GM12878 (cell line): ENCODE data around the gene AGXT. TPM values are rescaled to one million over a fixed set of nuclear protein-coding genes. Genes with fewer than 3 reads are reported as not detected.

ENCODE experiments used
- ATAC-seq: fragments of 200-7000 bp; cut with Tn5 transposase; 3 replicates; pipeline ENCODE4 v1.9.1; 2020; ENCODE audit warnings: mild to moderate bottlenecking, moderate library complexity
- BruUV-seq: library from RNA; stranded (reverse); fragments of 400-500 nt; replicated peaks from 2 replicates; lab custom pipeline; 2021; lab: Mats Ljungman, UMichigan
- CTCF ChIA-PET: fragments of 300-600 bp; sonication (Branson Sonifier 250); formaldehyde crosslinking; extraction: SDS; loops from one replicate; lab custom pipeline; 2021; ENCODE audit warnings: inconsistent platforms; lab: Yijun Ruan, JAX
- POLR2A ChIA-PET: fragments of 350-600 bp; formaldehyde crosslinking; extraction: SDS; loops from one replicate; lab custom pipeline; 2021; ENCODE audit warnings: inconsistent platforms; lab: Charles Lee
- RAD21 ChIA-PET: fragments of 300-600 bp; sonication (Branson Sonifier 250); formaldehyde crosslinking; loops from one replicate; lab custom pipeline; 2023; ENCODE audit warnings: antibody characterized with exemption; ENCODE audit not compliant: unreplicated experiment; lab: Charles Lee
- SMC1A ChIA-PET: fragments of 300-600 bp; sonication (Branson Sonifier 250); formaldehyde crosslinking; loops from one replicate; lab custom pipeline; 2023; ENCODE audit not compliant: unreplicated experiment, uncharacterized antibody; lab: Charles Lee
- DNase-seq: peaks from one replicate; pipeline ENCODE4 v3.0.0-alpha.2; 2011; ENCODE audit warnings: low read depth, low spot score
- FAIRE-seq: peaks from 3 replicates; lab custom pipeline; 2011; peaks lifted over from hg19 to GRCh38; lab: Jason Lieb, UNC
- H2AFZ ChIP-seq: 2 replicates; pipeline ENCODE4 v1.6.0; 2011; ENCODE audit warnings: low read depth, low read length, control low read depth; ENCODE audit not compliant: control insufficient read depth
- H3K27ac ChIP-seq: 2 replicates; pipeline ENCODE4 v1.5.1; 2011; ENCODE audit warnings: control low read depth; ENCODE audit not compliant: control insufficient read depth, insufficient read depth
- H3K27me3 ChIP-seq, 2 experiments: replicated peaks in 1 of 2; 2 replicates each; pipeline versions ENCODE4 v1.6.0 to v1.6.1; 2011; ENCODE audit warnings: low read length in 1 of 2; ENCODE audit not compliant: control insufficient read depth in 2 of 2, insufficient read depth in 2 of 2
- H3K36me3 ChIP-seq, 2 experiments: 2 replicates each; pipeline ENCODE4 v1.5.1; 2011; ENCODE audit warnings: low read length in 1 of 2; ENCODE audit not compliant: control insufficient read depth in 2 of 2, insufficient read depth in 2 of 2
- H3K4me1 ChIP-seq: 2 replicates; pipeline ENCODE4 v1.6.1; 2011; ENCODE audit warnings: mild to moderate bottlenecking, low read length, moderate library complexity, mixed read lengths; ENCODE audit not compliant: control insufficient read depth, insufficient read depth
- H3K4me2 ChIP-seq: 2 replicates; pipeline ENCODE4 v1.6.0; 2011; ENCODE audit warnings: control low read depth; ENCODE audit not compliant: control insufficient read depth, insufficient read depth
- H3K4me3 ChIP-seq: fragments of 200-600 bp; sonication (generic); 2 replicates; pipeline ENCODE4 v1.5.1; 2016
- H3K79me2 ChIP-seq: 2 replicates; pipeline ENCODE4 v1.6.0; 2011; ENCODE audit warnings: low read length; ENCODE audit not compliant: control insufficient read depth, insufficient read depth
- H3K9ac ChIP-seq: 2 replicates; pipeline ENCODE4 v1.8.0; 2011; ENCODE audit warnings: low read length, control low read depth, mixed read lengths; ENCODE audit not compliant: control insufficient read depth, insufficient read depth
- H3K9me3 ChIP-seq: replicated peaks from 3 replicates; pipeline ENCODE4 v1.5.1; 2011; ENCODE audit warnings: mild to moderate bottlenecking, low read length; ENCODE audit not compliant: control insufficient read depth, insufficient read depth
- H4K20me1 ChIP-seq: 2 replicates; pipeline ENCODE4 v1.6.0; 2011; ENCODE audit not compliant: control insufficient read depth, insufficient read depth
- NFIC ChIP-seq: IDR thresholded peaks from 2 replicates; pipeline ENCODE4 v1.6.1; 2012; ENCODE audit warnings: low read depth, mild to moderate bottlenecking, inconsistent platforms, low read length, moderate library complexity
- PAX8 ChIP-seq: fragments of 450-650 bp; IDR thresholded peaks from 2 replicates; pipeline ENCODE4 v1.6.1; 2017; ENCODE audit warnings: mild to moderate bottlenecking, moderate library complexity
- POLR2AphosphoS2 ChIP-seq: IDR thresholded peaks from 2 replicates; pipeline ENCODE4 v1.6.1; 2011; ENCODE audit warnings: low read depth, mild to moderate bottlenecking, low read length, improper control_type of control experiment, moderate library complexity
- SREBF1 ChIP-seq: IDR thresholded peaks from 2 replicates; pipeline ENCODE4 v1.6.1; 2012; ENCODE audit warnings: mild to moderate bottlenecking, low read length
- ZNF384 ChIP-seq: IDR thresholded peaks from 2 replicates; pipeline ENCODE4 v1.6.1; 2012; ENCODE audit warnings: low read depth, mild to moderate bottlenecking, low read length, improper control_type of control experiment, borderline replicate concordance
- WGBS: methylation state at CpG from one replicate; pipeline ENCODE4 v1.1.6; 2016; ENCODE audit warnings: low lambda C conversion rate; ENCODE audit not compliant: insufficient replicate concordance, insufficient coverage; ENCODE audit errors: missing lambda C conversion rate; 5-methylcytosine and 5-hydroxymethylcytosine counted together
- in situ Hi-C: fragments of 300-500 bp; cut with MboI; formaldehyde crosslinking; loops from 9 replicates; pipeline ENCODE4 v1.14.3; 2018; ENCODE audit warnings: mixed read lengths
- intact Hi-C: fragments of 100-400 bp; cut with micrococcal nuclease; formaldehyde crosslinking; loops from one replicate; pipeline ENCODE4 v1.14.2; 2022; ENCODE audit not compliant: unreplicated experiment
- polyA plus RNA-seq, 11 experiments: library from polyadenylated mRNA; depleted of rRNA in 4 of 11; unstranded in 6 of 11; stranded (reverse) in 5 of 11; fragments of >200 nt; fragmentation: Nextera tagmentation in 4 of 11; fragmentation: Illumina TruSeq in 1 of 11; extraction: Ambion mirVana in 4 of 11; extraction: Trizol in 1 of 11; gene quantifications; 1 replicate in 1 of 11; 2 replicates in 10 of 11; pipeline versions ENCODE4 v1.2.1 to v1.2.3, GENCODE V29; 2011 to 2016; ENCODE audit warnings: inconsistent platforms in 2 of 11, missing spikeins in 2 of 11, low read depth in 1 of 11
- total RNA-seq, 4 experiments: library from RNA; depleted of rRNA in 3 of 4; stranded (reverse); fragments of >200 nt in 3 of 4; fragmentation: Illumina TruSeq in 1 of 4; extraction: Trizol in 1 of 4; gene quantifications; 2 replicates each; pipeline versions ENCODE4 v1.2.1 to v1.2.3, GENCODE V29; 2013 to 2021
- TF ChIP-seq, protein P1 (sequence below): IDR thresholded peaks from 2 replicates; pipeline ENCODE4 v1.6.1; 2011; ENCODE audit warnings: mild to moderate bottlenecking, low read depth, low read length, moderate library complexity; ENCODE audit not compliant: insufficient replicate concordance
- TF ChIP-seq, protein P2 (sequence below): IDR thresholded peaks from 2 replicates; pipeline ENCODE4 v1.6.1; 2011; ENCODE audit warnings: low read depth, mild to moderate bottlenecking, low read length, moderate library complexity, borderline replicate concordance; ENCODE audit errors: extremely low read depth
- TF ChIP-seq, protein P3 (sequence below): IDR thresholded peaks from 2 replicates; pipeline ENCODE4 v1.6.1; 2011; ENCODE audit warnings: borderline replicate concordance, low read depth, mild to moderate bottlenecking, moderate library complexity, low read length; ENCODE audit not compliant: insufficient read depth, poor library complexity, severe bottlenecking

AGXT gene
- total and polyA plus RNA-seq, 10 of the 15 experiments (the other 5 are each of a cell fraction or from before 2014, with no cell fraction given), result 0.18 TPM; not detected in 9

DNA sequence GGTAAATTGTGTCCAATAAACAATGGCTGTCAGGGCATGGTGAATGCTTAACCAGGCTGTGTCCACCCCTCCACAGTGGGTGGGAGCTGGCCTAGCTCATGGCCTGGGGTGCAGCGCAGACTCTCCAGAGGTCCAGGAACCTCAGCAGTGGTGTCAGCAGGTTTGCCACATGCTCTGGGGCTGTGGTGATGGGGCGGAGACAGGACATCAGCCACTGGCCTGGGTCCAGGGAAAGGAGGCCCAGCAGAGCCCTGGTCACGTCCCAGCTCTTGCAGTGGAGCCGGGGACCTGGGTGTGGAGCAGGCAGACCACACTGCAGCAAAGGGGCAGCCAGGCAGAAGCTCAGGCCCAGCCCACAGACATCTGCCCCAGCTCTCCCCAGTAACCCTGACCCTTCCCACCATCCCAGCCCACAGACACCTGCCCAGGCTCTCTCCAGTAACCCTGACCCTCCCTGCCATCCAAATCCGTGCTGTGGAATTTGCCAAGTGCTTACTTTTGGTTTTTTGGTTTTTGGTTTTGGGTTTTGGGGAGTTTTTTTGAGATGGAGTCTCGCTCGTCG, 34.8 kb upstream of the AGXT start (continued):
- TF ChIP-seq, protein P1, sequence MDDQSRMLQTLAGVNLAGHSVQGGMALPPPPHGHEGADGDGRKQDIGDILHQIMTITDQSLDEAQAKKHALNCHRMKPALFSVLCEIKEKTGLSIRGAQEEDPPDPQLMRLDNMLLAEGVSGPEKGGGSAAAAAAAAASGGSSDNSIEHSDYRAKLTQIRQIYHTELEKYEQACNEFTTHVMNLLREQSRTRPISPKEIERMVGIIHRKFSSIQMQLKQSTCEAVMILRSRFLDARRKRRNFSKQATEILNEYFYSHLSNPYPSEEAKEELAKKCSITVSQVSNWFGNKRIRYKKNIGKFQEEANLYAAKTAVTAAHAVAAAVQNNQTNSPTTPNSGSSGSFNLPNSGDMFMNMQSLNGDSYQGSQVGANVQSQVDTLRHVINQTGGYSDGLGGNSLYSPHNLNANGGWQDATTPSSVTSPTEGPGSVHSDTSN, result no peak
- TF ChIP-seq, protein P2, sequence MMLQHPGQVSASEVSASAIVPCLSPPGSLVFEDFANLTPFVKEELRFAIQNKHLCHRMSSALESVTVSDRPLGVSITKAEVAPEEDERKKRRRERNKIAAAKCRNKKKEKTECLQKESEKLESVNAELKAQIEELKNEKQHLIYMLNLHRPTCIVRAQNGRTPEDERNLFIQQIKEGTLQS, result no peak
- TF ChIP-seq POLR2AphosphoS2 (no peak), NFIC (no peak), ZNF384 (no peak), PAX8 (no peak)

DNA sequence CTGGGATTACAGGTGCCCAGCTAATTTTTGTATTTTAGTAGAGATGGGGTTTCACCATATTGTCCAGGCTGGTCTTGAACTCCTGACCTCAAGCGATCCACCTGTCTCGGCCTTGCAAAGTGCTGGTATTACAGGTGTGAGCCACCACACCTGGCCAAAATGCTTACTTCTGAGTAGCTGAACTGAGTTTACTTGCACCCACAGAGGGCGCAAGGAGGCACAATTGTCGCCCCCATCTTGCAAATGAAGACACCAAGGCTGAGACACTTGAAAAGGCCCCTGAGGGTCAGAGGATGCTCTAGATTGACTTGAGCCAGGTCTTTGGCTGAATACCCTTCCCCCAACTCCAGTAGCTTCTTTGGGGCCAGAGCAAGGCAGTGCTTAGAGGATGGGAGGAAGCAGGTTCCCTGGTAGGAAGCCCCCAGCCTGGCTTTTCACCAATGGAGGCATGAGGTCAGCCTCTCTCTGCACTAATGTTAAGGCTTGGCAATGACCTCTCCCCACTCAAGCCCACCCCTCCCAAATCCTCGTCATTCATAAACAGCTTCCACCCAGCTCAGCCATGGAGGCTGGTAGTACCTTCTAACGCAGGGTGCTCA, 34.1 kb upstream of the AGXT start:
- DNase-seq (no peak), ATAC-seq (no peak), FAIRE-seq (no peak)
- no peak for TF ChIP-seq SREBF1
- TF ChIP-seq, protein P3, sequence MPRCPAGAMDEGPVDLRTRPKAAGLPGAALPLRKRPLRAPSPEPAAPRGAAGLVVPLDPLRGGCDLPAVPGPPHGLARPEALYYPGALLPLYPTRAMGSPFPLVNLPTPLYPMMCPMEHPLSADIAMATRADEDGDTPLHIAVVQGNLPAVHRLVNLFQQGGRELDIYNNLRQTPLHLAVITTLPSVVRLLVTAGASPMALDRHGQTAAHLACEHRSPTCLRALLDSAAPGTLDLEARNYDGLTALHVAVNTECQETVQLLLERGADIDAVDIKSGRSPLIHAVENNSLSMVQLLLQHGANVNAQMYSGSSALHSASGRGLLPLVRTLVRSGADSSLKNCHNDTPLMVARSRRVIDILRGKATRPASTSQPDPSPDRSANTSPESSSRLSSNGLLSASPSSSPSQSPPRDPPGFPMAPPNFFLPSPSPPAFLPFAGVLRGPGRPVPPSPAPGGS, result no peak
- Histone ChIP-seq H3K79me2 (no peaks in the 10 kb centered on the region), H3K36me3 (no peaks in the 10 kb centered on the region), H3K9ac (no peak overlapping the region), H4K20me1 (no peaks in the 10 kb centered on the region), H3K27me3 (no peaks in the 10 kb centered on the region; a peak in 2 of 4 replicates), H3K4me3 (no peak overlapping the region), H2AFZ (no peak overlapping the region), H3K4me1 (no peaks in the 10 kb centered on the region), H3K9me3 (no peaks in the 10 kb centered on the region; the same call in 2 of the 3 replicates), H3K4me2 (no peak overlapping the region), H3K27ac (no peak overlapping the region)
- WGBS, result 25% methylated on average over 6 of the region's 6 CpGs
- SMC1A ChIA-PET, result no interaction called here
- intact Hi-C loops, result no loop called here
- POLR2A ChIA-PET, result no interaction called here
- RAD21 ChIA-PET, result no interaction called here
- no TSS peak for BruUV-seq
- in situ Hi-C loops, result loop anchor here (25.0 kb wide), 1 partner anchor 322 kb away; no protein-coding TSS in a partner anchor
- CTCF ChIA-PET, result no interaction called here
